NCI-H2029 treated with DMSO at 0.1 percent for 48 hours (cell line): ENCODE measurements around the gene SHC2.
"Not testable (repeated sequence)": the region's sequence is repeated elsewhere in the genome, so short reads cannot be mapped to it uniquely, and the experiment has no call there.

ENCODE experiments used
- DNase-seq: peaks from one replicate; lab custom pipeline; 2025; lab: John Stamatoyannopoulos, UW

The SHC2 gene

GRCh38 chr19:389255-389934, 71.4 kb downstream of the SHC2 start:
- DNase-seq = no peak

GRCh38 chr19:388691-389090, 72.1 kb downstream of the SHC2 start:
- DNase-seq = no peak

- DNase-seq = no peak
These were observed 73.1 kb downstream of the SHC2 start for GRCh38 chr19:387777-388176.

GRCh38 chr19:386632-387301, 74.1 kb downstream of the SHC2 start:
- not testable (repeated sequence) for DNase-seq

- DNase-seq = not testable (repeated sequence)
These were observed 74.6 kb downstream of the SHC2 start for GRCh38 chr19:386189-386588.

- DNase-seq = no peak
These were observed 76.0 kb downstream of the SHC2 start for GRCh38 chr19:384799-385169.

GRCh38 chr19:383922-384798, 76.7 kb downstream of the SHC2 start:
- no peak for DNase-seq

GRCh38 chr19:383040-383439, 77.8 kb downstream of the SHC2 start:
- DNase-seq = no peak

GRCh38 chr19:382578-382977, 78.3 kb downstream of the SHC2 start:
- peak; percentile 24 for DNase-seq

- not testable (repeated sequence) for DNase-seq
These were observed 78.9 kb downstream of the SHC2 start for GRCh38 chr19:381901-382300.

- DNase-seq = not testable (repeated sequence)
These were observed 80.1 kb downstream of the SHC2 start for GRCh38 chr19:380618-381219.

- no peak for DNase-seq
These were observed 81.0 kb downstream of the SHC2 start for GRCh38 chr19:379796-380195.

GRCh38 chr19:378706-379105, 82.1 kb downstream of the SHC2 start:
- no peak for DNase-seq

- DNase-seq = no peak
These were observed 82.8 kb downstream of the SHC2 start for GRCh38 chr19:377801-378581.

GRCh38 chr19:376111-376470, 84.7 kb downstream of the SHC2 start:
- DNase-seq = no peak

- DNase-seq = no peak
These were observed 85.3 kb downstream of the SHC2 start for GRCh38 chr19:375395-376110.

- DNase-seq = no peak
These were observed 86.0 kb downstream of the SHC2 start for GRCh38 chr19:374886-375235.

GRCh38 chr19:374183-374885, 86.5 kb downstream of the SHC2 start:
- no peak for DNase-seq

GRCh38 chr19:373391-374182, 87.2 kb downstream of the SHC2 start:
- no peak for DNase-seq
